G401 (cell line): ENCODE measurements around the gene CTR9. TPM values are rescaled to one million over a fixed set of nuclear protein-coding genes. Genes with fewer than 3 reads are reported as not detected.

Experiments
- DNase-seq: peaks from one replicate; pipeline ENCODE4 v3.0.0-alpha.2; 2015; ENCODE audit warnings: low spot score
- in situ Hi-C: cut with HindIII; loops from 2 replicates; pipeline ENCODE4 v1.10.0; 2016; ENCODE audit warnings: low sequenced_read_pairs, mixed read lengths
- total RNA-seq: library from RNA; depleted of rRNA; stranded (reverse); fragments of >200 nt; shearing (Covaris generic); gene quantifications from 2 replicates; pipeline ENCODE4 v1.2.3, GENCODE V29; 2014

Gene CTR9
- total RNA-seq, 1 experiment from 2014 or later = 34.0 TPM

DNA sequence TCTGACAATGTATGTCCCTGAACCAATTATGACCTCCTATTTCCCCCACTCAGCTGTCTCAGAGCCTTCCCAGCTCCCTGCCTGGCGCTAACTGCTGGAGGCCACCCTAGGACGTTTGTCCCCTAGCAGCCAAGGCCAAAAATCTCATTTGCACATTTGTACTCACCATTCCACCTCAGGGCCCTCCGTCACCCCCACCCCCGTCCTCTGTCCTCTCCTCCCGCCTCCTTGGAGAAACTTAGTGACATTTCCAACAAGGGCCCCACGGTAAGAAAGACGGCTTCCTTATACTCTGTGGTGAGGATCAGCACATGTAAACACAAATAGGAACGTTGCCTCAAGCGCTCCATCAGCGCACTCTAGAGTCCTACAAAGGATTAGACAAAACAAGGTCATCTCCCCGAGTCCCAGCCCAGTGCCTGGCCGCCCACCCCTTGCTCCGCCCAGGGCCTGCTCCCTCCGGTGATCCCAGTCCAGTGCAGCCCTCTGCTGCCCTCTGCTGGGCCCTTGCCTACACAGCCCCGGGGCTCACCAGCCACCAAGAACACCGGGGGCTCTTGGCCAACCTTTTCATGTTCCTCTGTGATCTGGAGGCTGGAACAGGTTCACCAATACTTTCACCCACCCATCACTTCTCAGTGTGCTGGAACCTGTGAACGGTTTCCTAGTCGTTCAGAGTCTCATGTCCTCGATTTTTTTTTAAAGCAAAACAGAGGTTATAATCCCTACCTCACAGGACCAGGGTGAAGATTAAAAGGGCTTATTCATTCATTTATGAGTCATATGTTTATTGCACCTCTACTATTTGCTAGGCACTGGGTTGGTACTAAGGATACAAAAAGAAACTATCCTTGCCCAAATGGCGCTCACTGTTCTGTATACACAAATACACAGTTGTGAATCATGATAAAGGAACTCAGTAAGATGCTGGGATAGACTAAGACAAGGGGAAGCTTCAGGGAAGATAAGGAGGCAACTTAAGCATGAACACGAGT is 15.3 kb upstream of the CTR9 start:
- peak; percentile 89 for DNase-seq
- in situ Hi-C loops = no loop called here

GRCh38 chr11:10742460-10743208 is 8.4 kb upstream of the CTR9 start:
- in situ Hi-C loops = no loop called here
- no peak for DNase-seq

GRCh38 chr11:10743354-10744000 is 7.6 kb upstream of the CTR9 start:
- DNase-seq = no peak
- in situ Hi-C loops = no loop called here

DNA sequence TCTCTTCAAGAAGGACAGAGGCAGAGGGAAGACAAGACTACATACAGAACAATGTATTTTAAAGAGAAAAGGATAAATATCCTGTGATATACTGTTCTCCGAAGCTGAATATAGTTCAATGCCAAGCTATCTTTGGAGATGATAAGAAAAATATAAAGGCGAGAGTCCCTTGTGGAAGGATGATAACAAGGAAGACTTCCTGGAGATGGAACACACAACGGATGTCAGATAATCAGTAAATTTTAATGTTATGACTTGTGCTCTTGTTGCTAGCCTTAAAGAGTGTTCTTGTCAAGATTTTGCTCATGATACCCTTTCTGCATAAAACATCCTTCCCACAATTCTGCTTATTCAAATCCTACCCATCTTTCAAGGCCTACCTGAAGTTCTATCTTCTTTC is 6.8 kb upstream of the CTR9 start:
- DNase-seq = no peak
- in situ Hi-C loops = no loop called here

DNA sequence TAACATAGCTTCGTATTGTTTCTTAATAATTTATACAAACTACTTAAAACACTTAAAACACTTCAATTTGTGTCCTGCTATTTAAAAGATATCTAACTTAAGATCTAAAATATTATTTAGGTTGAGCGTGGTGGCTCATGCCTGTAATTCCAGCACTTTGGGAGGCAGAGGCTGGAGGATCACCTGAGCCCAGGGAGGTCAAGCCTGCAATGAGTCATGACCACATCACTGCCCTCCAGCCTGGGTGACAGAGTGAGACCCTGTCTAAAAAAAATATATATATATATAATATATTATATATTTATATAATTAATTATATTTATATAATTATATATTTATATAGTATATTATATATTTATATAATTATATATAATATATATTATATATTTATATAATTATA is 4.2 kb upstream of the CTR9 start:
- in situ Hi-C loops = no loop called here
- DNase-seq = no peak

GRCh38 chr11:10747733-10748132 is 3.3 kb upstream of the CTR9 start:
- no peak for DNase-seq
- in situ Hi-C loops = no loop called here

GRCh38 chr11:10749476-10749875 is 1.6 kb upstream of the CTR9 start:
- in situ Hi-C loops = no loop called here
- DNase-seq = no peak

DNA sequence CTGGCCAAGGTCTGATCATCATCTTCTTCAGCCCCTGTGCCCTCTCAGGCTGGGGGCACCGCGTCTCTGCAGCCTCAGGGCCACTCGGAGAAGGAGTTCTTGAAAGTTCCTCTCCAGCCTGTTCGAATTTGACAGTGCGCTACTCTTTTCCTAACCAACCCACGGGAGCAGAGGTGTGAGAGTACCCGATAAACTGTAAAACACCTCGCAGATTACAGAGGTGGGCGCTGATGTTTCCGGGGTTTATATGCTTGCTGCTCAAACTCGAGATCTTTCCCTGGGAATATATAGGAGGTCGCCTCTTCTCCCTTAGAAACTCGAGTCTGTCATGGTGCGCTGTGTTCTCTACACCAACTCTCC is 515 bp downstream of the CTR9 start:
- in situ Hi-C loops = no loop called here
- DNase-seq = no peak

GRCh38 chr11:10752061-10752460 is 1.0 kb downstream of the CTR9 start:
- in situ Hi-C loops = no loop called here
- DNase-seq = no peak

GRCh38 chr11:10752486-10752885 is 1.4 kb downstream of the CTR9 start:
- in situ Hi-C loops = no loop called here
- no peak for DNase-seq

- DNase-seq = no peak
- in situ Hi-C loops = no loop called here
Measured at GRCh38 chr11:10758957-10759356, 7.9 kb downstream of the CTR9 start.

GRCh38 chr11:10761085-10761698 is 10.1 kb downstream of the CTR9 start:
- in situ Hi-C loops = no loop called here
- DNase-seq = no peak

- no peak for DNase-seq
- in situ Hi-C loops = no loop called here
Measured at GRCh38 chr11:10762185-10762584, 11.1 kb downstream of the CTR9 start.

DNA sequence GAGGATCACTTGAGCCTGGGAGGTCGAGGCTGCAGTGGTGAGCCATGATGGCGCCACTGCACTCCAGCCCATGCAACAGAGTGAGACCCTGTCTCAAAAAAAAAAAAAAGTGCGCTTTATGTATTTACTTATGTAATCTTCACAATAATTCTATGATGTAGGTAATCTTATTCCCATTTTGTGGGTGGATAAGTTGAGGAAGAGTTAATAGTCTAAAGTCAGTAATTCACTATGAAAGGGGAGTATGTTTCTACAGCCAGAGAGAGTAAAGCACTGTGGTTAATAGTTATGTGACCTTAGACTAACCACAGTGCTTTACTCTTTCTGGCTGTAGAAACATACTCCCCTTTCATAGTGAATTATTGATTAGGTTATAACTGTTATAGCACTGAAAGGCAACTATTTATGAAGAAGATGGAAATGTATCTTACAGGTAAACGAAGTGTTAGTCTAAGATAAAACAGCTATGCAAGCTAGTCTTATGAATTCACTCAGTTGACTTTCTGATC is 11.9 kb downstream of the CTR9 start:
- in situ Hi-C loops = no loop called here

DNA sequence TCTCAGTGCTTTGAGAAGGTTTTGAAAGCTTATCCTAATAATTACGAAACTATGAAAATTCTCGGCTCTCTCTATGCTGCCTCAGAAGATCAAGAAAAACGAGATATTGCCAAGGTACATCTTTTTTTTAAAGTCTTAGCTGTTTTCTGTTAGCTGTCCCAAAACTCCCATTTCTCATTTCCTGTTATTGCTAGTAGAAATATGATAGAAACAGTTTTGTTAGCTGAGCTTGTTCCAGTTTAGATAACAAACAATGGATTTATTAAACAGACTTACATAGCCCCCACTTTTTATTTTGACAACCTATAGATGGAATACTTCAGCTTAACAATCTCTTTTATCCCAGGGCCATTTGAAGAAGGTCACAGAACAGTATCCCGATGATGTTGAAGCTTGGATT is 12.7 kb downstream of the CTR9 start:
- in situ Hi-C loops = no loop called here
- DNase-seq = no peak

More for the DNA sequence above, 11.9 kb downstream of the CTR9 start:
- DNase-seq = no peak

- in situ Hi-C loops = no loop called here
- DNase-seq = no peak
Measured at GRCh38 chr11:10764412-10764811, 13.4 kb downstream of the CTR9 start.

DNA sequence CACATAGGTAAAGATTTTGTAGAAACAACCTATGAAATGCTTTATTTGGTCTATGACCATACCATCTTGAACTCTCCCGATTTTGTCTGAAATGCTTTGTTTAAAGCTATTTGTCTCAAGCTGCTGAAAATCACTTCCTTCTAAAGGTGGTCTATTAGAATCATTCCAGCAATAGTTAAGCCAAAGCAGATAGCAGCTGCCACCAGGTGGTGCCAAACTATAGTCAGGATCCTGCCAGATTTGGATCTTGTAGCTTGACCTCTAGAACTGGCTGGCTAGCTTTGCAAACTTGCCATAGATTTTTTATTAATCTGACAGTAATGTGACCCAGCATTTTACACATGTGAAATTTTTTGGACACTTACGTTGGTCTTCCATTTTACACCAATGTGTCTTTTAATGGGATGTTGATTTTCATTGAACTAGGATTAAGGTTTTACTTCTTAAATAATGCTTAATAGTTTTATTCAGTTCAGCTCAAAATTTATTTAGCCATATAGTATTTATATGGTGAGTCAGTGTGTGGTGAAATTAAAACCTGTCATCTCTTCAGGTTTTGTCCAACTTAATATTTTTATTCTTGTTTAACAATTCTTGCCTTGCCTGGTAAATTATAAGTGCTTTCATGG is 19.7 kb downstream of the CTR9 start:
- in situ Hi-C loops = no loop called here
- peak; percentile 68 for DNase-seq

DNA sequence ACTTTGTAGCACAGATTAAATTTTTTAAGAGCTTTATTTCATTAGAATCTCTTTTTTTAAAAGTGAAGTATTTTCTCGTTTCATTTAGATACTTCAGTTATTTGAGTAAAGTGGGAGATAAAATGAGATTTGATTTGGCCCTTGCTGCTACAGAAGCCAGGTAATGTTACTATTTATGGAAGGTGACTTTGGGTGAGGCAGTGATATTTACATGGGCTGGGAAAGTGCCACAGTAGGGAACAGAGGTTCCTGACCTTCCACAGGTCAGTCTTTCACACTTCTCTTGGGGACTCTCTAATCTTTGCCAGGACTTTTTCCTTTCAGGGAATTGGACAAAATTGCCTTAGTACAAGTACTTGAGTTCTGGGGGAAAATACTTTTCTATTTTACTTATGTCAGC is 20.4 kb downstream of the CTR9 start:
- in situ Hi-C loops = no loop called here
- DNase-seq = no peak

- in situ Hi-C loops = no loop called here
- DNase-seq = no peak
Measured at GRCh38 chr11:10774811-10775210, 23.8 kb downstream of the CTR9 start.
